Heart right ventricle (tissue), 16 donors: ENCODE measurements around the gene DARS2. TPM values are rescaled to one million over a fixed set of nuclear protein-coding genes. Genes with fewer than 3 reads are reported as not detected.
A peak's percentile ranks its signal among the peaks of the same experiment; 100 is the strongest.

ENCODE experiments used
- ATAC-seq, 8 donors: fragments of 200-7000 bp; cut with Tn5 transposase; one replicate each; pipeline ENCODE4 v1.9.1; 2020; ENCODE audit warnings: mild to moderate bottlenecking in 8 of 8, moderate library complexity in 8 of 8, moderate number of reproducible peaks in 1 of 8
- DNase-seq, 2 donors: peaks; one replicate each; pipeline ENCODE4 v3.0.0-alpha.2; 2020
- H3K27ac ChIP-seq, 10 donors: fragments of 200-600 bp; sonication (generic) in 2 of 10; one replicate each; pipeline versions ENCODE4 v1.5.0 to v1.8.0; 2020 to 2022; ENCODE audit warnings: mild to moderate bottlenecking in 3 of 10
- H3K27me3 ChIP-seq, 7 donors: fragments of 200-600 bp; one replicate each; pipeline ENCODE4 v1.8.0; 2021 to 2022; ENCODE audit warnings: mild to moderate bottlenecking in 2 of 7
- H3K36me3 ChIP-seq, 9 donors: fragments of 200-600 bp; sonication (generic) in 1 of 9; one replicate each; pipeline versions ENCODE4 v1.5.0 to v1.8.0; 2020 to 2022; ENCODE audit warnings: mild to moderate bottlenecking in 2 of 9
- H3K4me1 ChIP-seq, 9 donors: fragments of 200-600 bp; sonication (generic) in 1 of 9; one replicate each; pipeline versions ENCODE4 v1.5.0 to v1.8.0; 2020 to 2022; ENCODE audit warnings: mild to moderate bottlenecking in 4 of 9
- H3K4me3 ChIP-seq, 10 donors: fragments of 200-600 bp; sonication (generic) in 2 of 10; one replicate each; pipeline versions ENCODE4 v1.5.0 to v1.8.0; 2020 to 2022; ENCODE audit warnings: mild to moderate bottlenecking in 7 of 10, moderate library complexity in 2 of 10
- H3K9me3 ChIP-seq, 11 donors: fragments of 200-600 bp in 10 of 11; sonication (generic) in 2 of 11; one replicate each; pipeline versions ENCODE4 v1.5.0 to v1.8.0; 2013 to 2022; ENCODE audit warnings: mild to moderate bottlenecking in 2 of 11, control low read depth in 1 of 11, moderate library complexity in 1 of 11
- WGBS, 2 donors: extraction: QIAGEN DNeasy Blood & Tissue Kit; methylation state at CpG; one replicate each; pipeline ENCODE4 v1.1.7; 2013; ENCODE audit warnings: inconsistent platforms in 1 of 2; 5-methylcytosine and 5-hydroxymethylcytosine counted together
- intact Hi-C, 10 donors: fragments of 100-400 bp; cut with DNase I; formaldehyde crosslinking; loops; one replicate each; pipeline versions ENCODE4 v1.11.1 to v1.14.2; 2022
- polyA plus RNA-seq, 2 donors: library from polyadenylated mRNA; stranded (reverse); fragments of 200-250 nt; gene quantifications; one replicate each; pipeline ENCODE4 v1.2.3, GENCODE V29; 2013
- total RNA-seq, 10 donors: library from RNA; stranded (reverse); fragmentation: NEBNext Ultra II Directional in 3 of 10; extraction: Animal tissue kit (Norgen Biotek cat#: 25700) in 3 of 10; gene quantifications; one replicate each; pipeline versions ENCODE4 v1.2.1 to v1.2.4, GENCODE V29; 2021 to 2023
- TF ChIP-seq, protein P1 (sequence below), 9 donors: fragments of 200-600 bp; sonication (generic) in 2 of 9; IDR thresholded peaks; one replicate each; pipeline versions ENCODE4 v1.5.0 to v1.8.0; 2021 to 2022; ENCODE audit warnings: antibody characterized with exemption in 9 of 9, mild to moderate bottlenecking in 5 of 9, moderate library complexity in 1 of 9
- donor health status: Arrhythmogenic right ventricular cardiomyopathy.
- donor health status: ischemic (EF 13 %, LVEDD 7.1; RV severe dilation, severe dysfunction).
- donor health status: healthy with polysubstance abuse.
- donor health status: DM: no; HTN: yes; CAD: no.
- donor health status: DM: no; HTN: no; CAD: no.
- donor health status: ischemic (EF 25% LVEDD 6.9; RV normal size, moderate dysfunction).
- donor health status: ischemic (EF 25% LVEDD 5.7; RV mildly dilated, moderate dysfunction).
- donor health status: healthy.
- donor health status: DM: yes; HTN: yes; CAD: no.
- donor health status: Ischemic cardiomyopathy.
- donor health status: ischemic (EF 35%, LVEDD 5.7; RV mildly dilated, moderate dysfunction).
- donor health status: nonischemic (EF 11% LVEDD 7.7; RV severe dilation, severe dysfunction).
- donor health status: DM: yes; HTN: yes; CAD: no.
- donor health status: PGD.
- donor health status: ischemic (EF 29% LVEDD 5.4; RV normal size, mild dysfunction).
- donor health status: nonischemic (EF 23%, LVEDD 6.1; RV moderate dilation, normal function).

Gene DARS2
- total and polyA plus RNA-seq, 12 donors = 5.0 to 22.8 (median 15.8) TPM

GRCh38 chr1:173862769-173863223 is 38.3 kb downstream of the DARS2 start:
- ATAC-seq (no peak), DNase-seq (no peak)
- TF ChIP-seq, protein P1, sequence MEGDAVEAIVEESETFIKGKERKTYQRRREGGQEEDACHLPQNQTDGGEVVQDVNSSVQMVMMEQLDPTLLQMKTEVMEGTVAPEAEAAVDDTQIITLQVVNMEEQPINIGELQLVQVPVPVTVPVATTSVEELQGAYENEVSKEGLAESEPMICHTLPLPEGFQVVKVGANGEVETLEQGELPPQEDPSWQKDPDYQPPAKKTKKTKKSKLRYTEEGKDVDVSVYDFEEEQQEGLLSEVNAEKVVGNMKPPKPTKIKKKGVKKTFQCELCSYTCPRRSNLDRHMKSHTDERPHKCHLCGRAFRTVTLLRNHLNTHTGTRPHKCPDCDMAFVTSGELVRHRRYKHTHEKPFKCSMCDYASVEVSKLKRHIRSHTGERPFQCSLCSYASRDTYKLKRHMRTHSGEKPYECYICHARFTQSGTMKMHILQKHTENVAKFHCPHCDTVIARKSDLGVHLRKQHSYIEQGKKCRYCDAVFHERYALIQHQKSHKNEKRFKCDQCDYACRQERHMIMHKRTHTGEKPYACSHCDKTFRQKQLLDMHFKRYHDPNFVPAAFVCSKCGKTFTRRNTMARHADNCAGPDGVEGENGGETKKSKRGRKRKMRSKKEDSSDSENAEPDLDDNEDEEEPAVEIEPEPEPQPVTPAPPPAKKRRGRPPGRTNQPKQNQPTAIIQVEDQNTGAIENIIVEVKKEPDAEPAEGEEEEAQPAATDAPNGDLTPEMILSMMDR (IDR thresholded peaks at IDR 0.05) = no peak
- no peaks in the 10 kb centered on the region for H3K27me3 ChIP-seq
- H3K27ac ChIP-seq = no peak overlapping the region
- H3K4me3 ChIP-seq = no peak overlapping the region
- H3K9me3 ChIP-seq = no peaks in the 10 kb centered on the region
- H3K36me3 ChIP-seq = peaks cover 0 to 93% (median 61%) of the 10 kb centered on the region in 9 donors
- 69 to 75% methylated on average over 8 of the region's 8 CpGs for WGBS, 2 donors
- intact Hi-C loops = loop anchor here in 1 of 10 donors (10.0 kb wide), 1 partner anchor 292 kb away; the partner anchor contains the start of gene RABGAP1L
- peaks cover 4 to 34% (median 28%) of the 10 kb centered on the region in 9 donors for H3K4me1 ChIP-seq

GRCh38 chr1:173863224-173864161 is 39.0 kb downstream of the DARS2 start:
- DNase-seq = no peak
- TF ChIP-seq, protein P1 (IDR thresholded peaks at IDR 0.05) = no peak
- peaks cover 0 to 86% (median 54%) of the 10 kb centered on the region in 9 donors for H3K36me3 ChIP-seq
- intact Hi-C loops = loop anchor here in 1 of 10 donors (10.0 kb wide), 1 partner anchor 291 kb away; the partner anchor contains the start of gene RABGAP1L
- H3K4me3 ChIP-seq = no peak overlapping the region
- no peak overlapping the region for H3K27ac ChIP-seq
- no peaks in the 10 kb centered on the region for H3K27me3 ChIP-seq
- ATAC-seq = no peak
- peaks cover 4 to 34% (median 28%) of the 10 kb centered on the region in 9 donors for H3K4me1 ChIP-seq
- H3K9me3 ChIP-seq = no peaks in the 10 kb centered on the region

GRCh38 chr1:173864179-173864867 is 39.9 kb downstream of the DARS2 start:
- intact Hi-C loops = loop anchor here in 1 of 10 donors (10.0 kb wide), 1 partner anchor 290 kb away; the partner anchor contains the start of gene RABGAP1L
- H3K9me3 ChIP-seq = no peaks in the 10 kb centered on the region
- DNase-seq = no peak
- no peak for ATAC-seq
- no peak overlapping the region for H3K27ac ChIP-seq
- H3K4me1 ChIP-seq = peaks cover 4 to 41% (median 34%) of the 10 kb centered on the region in 9 donors
- TF ChIP-seq, protein P1 (IDR thresholded peaks at IDR 0.05) = no peak
- H3K4me3 ChIP-seq = peak overlapping the region in 1 of 10 donors; percentile 87
- peaks cover 0 to 78% (median 48%) of the 10 kb centered on the region in 9 donors for H3K36me3 ChIP-seq
- no peaks in the 10 kb centered on the region for H3K27me3 ChIP-seq
- WGBS, 2 donors = 84 to 89% methylated on average over 5 of the region's 5 CpGs
